Left colon (tissue), 2 donors: ENCODE data around the gene CCDC149. TPM values are rescaled to one million over a fixed set of nuclear protein-coding genes. Genes with fewer than 3 reads are reported as not detected.
A peak's percentile ranks its signal among the peaks of the same experiment; 100 is the strongest.
"Not testable (repeated sequence)": the region's sequence is repeated elsewhere in the genome, so short reads cannot be mapped to it uniquely, and the experiment has no call there.

ENCODE experiments used
- ATAC-seq: fragments of 200-7000 bp; cut with Tn5 transposase; one replicate; pipeline ENCODE4 v1.9.1; 2020; ENCODE audit warnings: mild to moderate bottlenecking, moderate library complexity
- DNase-seq, 2 donors: peaks; one replicate each; pipeline ENCODE4 v3.0.0-alpha.2; 2020
- intact Hi-C, 2 donors: fragments of 100-400 bp; cut with DNase I in 1 of 2; cut with micrococcal nuclease in 1 of 2; formaldehyde crosslinking; loops; one replicate each; pipeline versions ENCODE4 v1.11.2 to v1.14.0; 2022; cut with DNase I, micrococcal nuclease
- total RNA-seq, 2 donors: library from RNA; stranded (reverse); fragmentation: NEBNext Ultra II Directional; extraction: Animal tissue kit (Norgen Biotek cat#: 25700); gene quantifications; one replicate each; pipeline ENCODE4 v1.2.1, GENCODE V29; 2021
- donor health status: DM: no; HTN: no; CAD: no.
- donor health status: DM: yes; HTN: yes; CAD: no.

The CCDC149 gene
- total RNA-seq, 2 donors from 2014 or later = 14.2 to 15.4 TPM

DNA sequence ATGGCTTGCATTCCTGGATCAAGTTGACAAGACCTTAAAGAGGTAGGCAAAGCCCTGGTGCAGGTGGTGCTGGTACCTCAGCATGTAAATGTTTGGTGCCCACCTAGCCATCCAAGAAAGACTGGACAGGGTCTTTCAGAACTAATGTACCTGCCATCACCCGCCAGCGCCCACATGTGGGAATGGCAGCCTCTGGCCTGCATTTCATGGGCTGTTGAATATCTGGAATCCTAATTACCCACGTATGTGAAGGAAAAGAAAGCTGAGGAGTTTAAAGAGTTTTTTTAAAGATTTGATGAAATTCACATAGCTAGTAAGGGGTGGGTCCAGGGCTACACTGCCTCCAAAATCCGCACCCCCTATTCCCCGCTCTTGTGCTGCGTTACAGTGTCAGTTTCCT, 8.6 kb upstream of the CCDC149 start:
- ATAC-seq (no peak), DNase-seq (no peak)
- intact Hi-C loops = no loop called here

DNA sequence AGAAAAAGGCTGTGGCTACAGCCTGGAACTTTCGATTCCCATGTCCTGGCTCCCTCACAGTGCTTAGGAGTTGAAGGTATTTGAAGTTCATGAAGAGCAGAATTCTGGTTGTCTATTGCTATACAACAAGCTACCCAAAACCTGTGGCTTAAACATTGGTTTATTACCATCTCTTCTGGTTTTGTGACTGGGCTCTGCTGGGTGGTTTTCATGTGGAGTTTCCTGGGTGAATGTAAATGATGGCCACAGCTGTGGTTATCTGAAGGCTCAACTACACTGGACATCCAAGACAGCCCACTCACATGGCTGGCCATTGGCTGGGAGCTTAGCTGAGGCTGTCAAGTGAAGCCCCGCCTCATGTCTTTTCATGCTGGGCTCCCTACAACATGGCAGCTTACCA, 7.2 kb upstream of the CCDC149 start:
- no peak for DNase-seq
- intact Hi-C loops = no loop called here
- no peak for ATAC-seq

DNA sequence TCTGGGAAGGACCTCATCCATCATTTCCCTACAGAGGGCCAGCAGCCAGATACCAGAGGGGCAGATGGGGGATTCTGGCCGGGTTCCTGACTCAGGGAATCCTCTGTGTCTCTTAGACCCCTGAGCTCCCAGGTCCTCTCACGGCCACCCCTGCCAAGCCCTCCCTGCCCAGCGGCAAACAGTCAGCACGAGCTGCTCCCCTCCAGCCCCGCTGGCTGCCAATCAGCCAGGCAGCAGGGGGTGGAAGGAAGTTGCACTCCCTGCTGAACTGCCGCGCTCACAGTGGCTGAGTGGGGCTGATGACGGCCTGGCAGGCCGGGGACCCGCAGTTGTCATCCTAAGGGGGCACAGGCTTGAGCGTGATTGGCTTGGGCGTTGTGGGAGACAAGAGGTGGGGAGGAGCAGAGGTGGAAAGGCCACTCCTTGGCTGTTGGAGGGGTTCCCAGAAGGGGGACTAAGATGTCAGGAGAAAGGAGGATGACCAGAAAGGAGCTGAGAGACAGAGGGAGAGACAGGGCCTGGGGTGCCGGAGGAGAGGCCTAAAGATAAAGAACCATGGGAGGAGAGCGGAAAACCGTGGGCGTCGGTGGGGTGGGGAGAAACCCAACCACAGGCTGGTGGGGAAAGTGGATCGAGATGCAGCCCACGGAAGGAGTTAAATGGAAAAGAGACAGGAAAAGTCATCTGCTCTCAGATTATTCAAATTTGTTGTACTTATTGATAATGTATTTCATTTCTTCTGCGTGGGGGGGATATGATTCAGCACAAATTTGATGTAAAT, 4.4 kb upstream of the CCDC149 start:
- ATAC-seq (no peak), DNase-seq (no peak)
- intact Hi-C loops = no loop called here

DNA sequence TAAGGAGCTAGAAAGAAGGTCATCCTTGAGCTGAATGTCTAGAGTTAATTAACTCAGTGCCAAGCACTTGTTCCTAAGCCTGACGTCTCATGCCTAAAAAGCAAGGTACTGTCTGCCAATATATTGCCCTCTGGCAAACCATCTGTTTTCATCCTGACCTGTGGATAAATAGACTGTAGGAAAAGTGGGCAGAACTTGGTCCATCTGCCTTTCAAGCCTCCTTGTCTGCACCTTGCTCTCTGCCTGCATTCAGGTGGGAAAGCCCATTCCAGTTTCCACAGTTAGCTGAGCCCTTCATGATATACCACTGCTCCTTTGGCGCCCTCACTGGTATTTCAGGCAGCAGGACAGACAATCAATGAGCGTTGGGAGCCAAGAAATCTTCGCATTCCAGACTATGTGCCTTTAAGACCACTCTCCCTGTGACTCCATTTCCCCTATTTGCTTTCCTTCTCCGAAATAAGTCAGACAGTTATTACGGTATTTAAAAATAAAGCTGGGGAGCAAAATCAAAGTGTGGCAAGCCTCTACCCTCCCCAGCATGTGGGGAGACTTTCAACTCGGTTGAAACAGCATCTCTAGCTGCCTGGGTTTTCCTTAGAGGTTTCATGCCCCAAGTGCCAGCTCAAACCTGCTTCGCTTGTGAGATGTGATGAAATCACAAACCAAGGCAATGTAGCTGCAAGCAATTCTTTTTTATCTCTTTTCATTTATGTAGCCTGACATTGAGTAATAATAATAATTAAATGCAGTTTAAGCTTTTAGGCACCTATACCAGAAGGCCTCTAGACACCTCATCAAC, 2.5 kb upstream of the CCDC149 start:
- no peak for ATAC-seq
- intact Hi-C loops = no loop called here
- DNase-seq = no peak

DNA sequence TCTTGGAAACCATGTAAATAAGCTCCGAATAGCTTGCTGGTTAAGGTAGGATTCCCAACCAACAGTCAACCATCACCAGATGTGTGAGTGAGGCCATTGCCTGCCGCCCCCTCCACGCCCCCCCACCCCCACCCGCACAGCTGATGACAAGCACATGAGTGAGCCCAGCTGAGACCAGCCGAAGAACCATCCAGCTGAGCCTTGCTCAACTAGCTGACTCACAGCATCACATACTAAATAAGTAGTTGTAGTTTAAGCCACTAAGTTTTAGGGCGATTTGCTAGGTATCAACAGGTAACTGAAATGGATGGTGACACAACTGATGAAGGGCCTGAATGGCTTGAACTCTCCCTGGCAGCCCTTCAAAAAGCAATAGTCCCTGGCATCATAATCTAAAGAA, 1.6 kb upstream of the CCDC149 start:
- DNase-seq (no peak), ATAC-seq (no peak)
- intact Hi-C loops = no loop called here

DNA sequence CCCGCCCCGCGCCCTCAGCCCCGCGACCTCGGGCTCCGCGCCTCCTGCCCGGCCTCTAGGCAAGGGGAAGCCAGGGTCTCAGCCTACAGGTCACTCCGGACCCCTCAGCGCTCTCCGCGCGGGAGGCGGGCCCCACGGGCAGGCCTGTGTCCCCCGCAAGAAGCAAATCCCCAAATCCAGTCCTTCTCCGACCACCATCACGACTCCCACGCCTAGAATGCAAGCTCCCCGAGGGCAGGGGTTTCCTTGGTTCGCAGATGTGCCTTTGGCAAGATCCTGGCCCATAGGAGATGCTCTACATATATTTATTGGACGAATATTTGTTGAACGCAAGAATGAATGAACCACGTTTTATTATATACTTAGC, 260 bp upstream of the CCDC149 start:
- no peak for ATAC-seq
- intact Hi-C loops = no loop called here
- no peak for DNase-seq

DNA sequence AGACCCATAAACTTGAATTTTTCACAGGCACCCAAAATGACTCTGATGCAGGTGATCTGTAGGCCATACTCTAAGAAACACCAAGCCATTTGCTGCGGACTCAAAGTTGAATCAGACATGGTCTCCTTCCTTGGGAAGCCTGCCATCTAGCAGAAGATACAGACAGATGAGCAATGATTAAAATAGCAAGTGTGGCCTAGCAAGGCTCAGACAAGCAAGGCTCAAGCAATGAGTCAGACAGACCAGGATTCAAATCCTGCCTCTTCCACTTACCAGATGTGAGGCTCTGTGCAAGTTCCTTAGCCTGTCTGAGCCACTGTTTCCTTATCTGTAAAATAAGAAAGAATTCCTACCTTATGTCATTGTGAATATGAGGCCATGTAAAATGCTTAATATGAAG, 2.3 kb downstream of the CCDC149 start:
- intact Hi-C loops = no loop called here
- no peak for DNase-seq
- ATAC-seq = no peak

DNA sequence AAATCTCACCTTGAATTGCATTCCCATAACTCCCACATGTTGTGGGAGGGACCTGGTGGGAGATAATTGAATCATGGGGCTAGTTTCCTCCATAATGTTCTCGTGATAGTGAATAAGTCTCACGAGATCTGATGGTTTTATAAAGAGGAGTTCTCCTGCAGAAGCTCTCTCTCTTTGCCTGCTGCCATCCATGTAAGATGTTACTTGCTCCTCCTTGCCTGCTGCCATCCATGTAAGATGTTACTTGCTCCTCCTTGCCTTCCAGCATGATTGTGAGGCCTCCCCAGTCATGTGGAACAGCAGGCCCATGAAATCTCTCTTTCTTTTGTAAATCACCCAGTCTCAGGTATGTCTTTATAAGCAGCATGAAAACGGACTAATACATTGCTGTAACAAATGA, 3.2 kb downstream of the CCDC149 start:
- ATAC-seq, DNase-seq, intact Hi-C loops: not testable (repeated sequence)

DNA sequence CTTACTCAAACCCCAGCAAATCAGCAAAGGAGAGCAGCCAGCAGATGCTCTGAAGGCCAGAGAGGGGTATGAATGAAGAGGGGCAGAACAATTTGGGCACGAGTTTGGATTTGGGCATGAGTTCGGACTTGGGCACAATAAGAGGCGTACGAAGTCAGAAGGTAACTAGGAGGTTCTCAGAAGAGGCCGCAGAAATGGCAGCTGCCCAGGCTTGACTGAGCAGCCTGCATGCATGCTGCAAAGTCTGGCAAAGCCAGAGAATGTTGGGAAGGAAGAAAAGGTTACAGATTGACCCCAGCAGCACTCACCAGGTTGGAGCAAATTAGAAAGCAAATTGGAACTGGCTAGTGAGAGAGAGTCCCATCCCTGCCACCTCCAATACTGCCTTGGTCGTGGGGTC, 15.2 kb downstream of the CCDC149 start:
- DNase-seq = no peak
- intact Hi-C loops = no loop called here
- no peak for ATAC-seq

DNA sequence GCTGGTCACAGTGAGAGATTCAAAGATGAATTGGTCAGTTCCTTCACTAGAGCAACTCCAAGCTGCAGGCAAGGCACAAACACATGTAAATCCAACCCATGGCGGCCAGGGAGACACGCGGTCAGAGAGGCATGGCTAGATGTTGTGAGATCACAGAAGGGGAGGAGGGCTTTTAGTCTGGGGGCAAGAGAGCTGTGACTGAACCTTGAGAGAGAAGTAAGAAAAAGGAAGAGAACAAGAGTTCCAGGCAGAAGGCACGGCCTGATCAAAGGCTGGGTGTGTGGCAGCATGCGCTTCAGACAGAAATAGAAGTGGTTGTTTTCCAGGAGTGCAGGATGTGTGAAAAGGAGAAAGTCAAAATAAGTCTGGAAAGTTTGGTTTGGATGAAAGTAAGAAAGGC, 15.9 kb downstream of the CCDC149 start:
- ATAC-seq (no peak), DNase-seq (peak in 1 of 2 donors; percentile 7)
- intact Hi-C loops = no loop called here

DNA sequence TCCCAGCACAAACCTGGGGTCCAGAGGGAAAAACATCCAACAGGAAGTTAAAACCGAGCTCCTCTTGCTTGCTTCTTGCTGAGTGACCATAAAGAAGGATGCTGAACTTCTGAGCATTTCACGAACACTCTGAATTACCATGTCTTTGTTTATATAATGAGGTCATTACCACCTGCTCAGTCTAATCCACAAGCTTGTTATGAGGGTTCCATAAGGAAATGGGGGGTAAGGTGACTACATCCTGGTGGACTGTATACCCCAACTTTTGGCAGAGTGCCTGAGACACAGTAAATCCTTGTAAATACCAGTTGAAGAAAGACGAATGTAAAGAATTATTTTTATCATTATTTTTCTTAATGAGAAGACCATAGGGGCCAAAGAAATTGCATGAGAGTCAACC, 16.8 kb downstream of the CCDC149 start:
- ATAC-seq (peak; percentile 77), DNase-seq (no peak)
- intact Hi-C loops = no loop called here

DNA sequence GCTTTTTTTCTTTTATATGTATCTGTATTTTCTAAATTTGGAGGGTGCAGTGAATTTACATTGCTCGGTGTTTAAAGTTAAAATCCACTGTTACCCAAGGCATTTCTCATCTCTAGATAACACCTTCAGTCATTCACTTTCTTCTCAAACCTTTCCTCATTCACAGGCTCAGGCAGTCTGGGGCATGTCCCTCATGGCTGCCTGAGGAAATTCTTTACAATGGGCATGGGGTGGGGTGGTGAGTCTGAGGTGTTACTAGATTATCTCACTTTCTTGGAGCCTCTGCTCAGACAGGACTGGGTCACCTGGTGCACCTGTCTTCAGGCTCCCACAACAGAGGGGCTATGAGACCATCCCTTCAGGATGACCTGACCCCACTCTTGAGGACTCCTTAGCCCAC, 17.4 kb downstream of the CCDC149 start:
- ATAC-seq (peak; percentile 16), DNase-seq (no peak)
- intact Hi-C loops = no loop called here

DNA sequence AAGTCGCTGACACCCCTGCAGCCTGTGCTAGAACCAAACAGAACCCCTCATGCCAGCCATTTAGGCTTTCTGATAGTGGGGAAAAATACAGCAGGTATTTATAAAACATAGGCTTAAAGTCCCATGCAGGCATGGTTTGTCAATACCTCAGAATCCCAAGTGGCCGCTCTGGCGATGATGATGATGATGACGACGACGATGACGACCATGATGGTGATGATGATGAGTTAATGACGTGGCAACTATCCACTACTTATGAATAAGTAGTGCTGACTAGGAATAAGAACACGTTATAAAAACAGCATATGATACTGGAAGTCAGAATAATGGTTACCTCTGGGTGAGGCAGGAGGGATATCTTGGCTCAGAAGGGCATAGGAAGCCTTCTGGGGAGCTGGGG, 18.0 kb downstream of the CCDC149 start:
- DNase-seq = no peak
- intact Hi-C loops = no loop called here
- ATAC-seq = no peak

DNA sequence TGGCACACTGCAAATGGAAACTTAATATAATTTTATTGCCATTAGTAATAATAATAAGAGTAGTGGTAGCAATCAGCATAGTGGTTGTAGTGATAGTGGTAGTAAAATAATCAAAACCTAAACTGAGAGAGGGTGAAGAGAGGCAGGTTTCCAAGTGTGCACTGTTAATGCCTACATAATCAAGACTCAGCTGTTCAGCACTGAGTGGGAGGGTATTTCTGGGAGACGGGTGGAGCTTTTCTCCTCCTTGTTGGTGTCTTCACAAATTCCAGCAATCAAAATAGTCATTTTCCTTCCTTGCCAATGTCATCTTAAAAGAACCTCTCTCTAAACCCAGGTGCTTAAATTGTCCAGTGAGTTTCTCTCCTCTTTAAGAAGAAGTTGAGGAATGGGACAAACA, 18.6 kb downstream of the CCDC149 start:
- intact Hi-C loops = no loop called here
- no peak for ATAC-seq
- no peak for DNase-seq

DNA sequence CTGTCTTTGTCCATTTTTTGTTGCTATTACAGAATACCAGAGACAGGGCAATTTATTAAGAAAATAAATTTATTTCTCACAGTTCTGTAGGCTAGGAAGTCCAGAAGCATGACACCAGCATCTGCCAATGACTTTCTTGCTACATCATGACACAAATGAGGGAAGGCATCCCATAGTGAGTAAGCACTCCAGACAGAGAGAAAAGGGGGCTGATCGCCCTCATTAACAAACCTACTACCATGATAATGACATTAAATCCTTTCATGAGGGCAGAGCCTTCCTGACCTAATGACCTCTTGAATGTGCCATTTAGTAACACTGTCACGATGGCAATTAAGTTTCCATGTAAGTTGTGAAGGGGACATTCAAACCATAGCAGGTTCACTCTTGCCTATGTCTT, 20.1 kb downstream of the CCDC149 start:
- intact Hi-C loops = no loop called here
- no peak for DNase-seq
- ATAC-seq = no peak

DNA sequence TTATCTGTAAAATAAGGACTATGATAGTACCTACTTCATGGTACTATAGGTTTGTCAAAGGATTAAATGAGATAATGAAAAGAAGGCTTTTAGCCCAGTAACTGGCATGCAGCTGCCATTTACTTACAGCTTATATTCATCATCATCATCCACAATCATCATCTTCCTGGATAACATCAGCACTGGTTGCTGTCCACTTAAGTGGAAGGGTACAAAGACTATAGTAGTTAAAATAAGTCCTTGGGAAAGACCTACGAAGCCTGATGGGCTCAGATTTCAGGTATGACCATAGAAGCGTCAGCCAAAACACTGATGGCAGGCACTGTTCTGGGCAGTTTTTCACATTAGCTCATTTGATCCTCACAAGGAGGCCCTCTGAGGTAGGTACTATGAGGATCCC, 20.6 kb downstream of the CCDC149 start:
- intact Hi-C loops = no loop called here
- ATAC-seq (no peak), DNase-seq (no peak)

DNA sequence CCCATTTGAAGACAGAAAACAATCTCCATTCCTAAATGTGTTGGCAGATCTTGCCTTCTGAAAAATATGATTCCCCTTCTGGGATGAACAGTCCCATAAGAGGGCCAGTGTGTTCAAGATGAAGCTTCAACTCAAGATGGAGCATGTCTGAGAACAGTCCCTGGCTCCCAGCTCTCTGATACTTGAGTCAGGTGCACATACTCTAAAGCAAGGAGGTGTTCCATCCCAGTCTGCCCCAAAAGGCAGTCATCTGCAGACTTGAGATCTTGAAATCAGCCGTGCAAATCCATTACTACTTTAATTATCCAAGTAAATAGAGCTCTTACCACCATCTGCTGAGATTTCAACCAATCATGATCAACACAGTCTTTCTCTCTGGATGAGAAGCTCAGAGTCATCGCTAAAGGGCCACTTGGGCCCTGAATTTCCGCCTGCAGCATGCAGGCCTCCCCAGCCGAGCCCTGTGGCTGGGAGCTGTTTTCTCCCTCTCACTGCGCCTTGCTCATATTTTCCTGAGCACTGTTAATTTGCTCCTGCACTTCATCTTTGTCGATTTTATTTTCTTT, 22.2 kb downstream of the CCDC149 start:
- ATAC-seq (no peak), DNase-seq (no peak)
- intact Hi-C loops = no loop called here

DNA sequence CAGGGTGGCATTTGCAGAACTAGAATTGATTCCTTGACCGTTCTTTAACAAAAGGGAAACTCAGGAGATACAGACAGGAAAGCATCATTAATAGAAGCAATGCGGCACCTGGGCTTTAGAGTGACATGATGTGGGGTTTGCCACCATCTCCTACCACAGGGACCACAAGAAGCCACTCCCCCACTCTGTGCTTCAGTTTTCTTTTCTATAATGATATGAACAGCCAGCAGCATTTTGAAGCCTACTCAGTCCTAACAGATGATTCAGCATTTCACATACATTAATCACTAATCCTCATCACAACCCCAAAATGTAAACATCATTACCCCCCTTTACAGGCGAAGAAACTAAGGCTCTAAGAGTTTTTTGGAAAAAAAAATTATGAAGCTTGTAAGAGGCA, 22.9 kb downstream of the CCDC149 start:
- intact Hi-C loops = no loop called here
- no peak for DNase-seq
- no peak for ATAC-seq

DNA sequence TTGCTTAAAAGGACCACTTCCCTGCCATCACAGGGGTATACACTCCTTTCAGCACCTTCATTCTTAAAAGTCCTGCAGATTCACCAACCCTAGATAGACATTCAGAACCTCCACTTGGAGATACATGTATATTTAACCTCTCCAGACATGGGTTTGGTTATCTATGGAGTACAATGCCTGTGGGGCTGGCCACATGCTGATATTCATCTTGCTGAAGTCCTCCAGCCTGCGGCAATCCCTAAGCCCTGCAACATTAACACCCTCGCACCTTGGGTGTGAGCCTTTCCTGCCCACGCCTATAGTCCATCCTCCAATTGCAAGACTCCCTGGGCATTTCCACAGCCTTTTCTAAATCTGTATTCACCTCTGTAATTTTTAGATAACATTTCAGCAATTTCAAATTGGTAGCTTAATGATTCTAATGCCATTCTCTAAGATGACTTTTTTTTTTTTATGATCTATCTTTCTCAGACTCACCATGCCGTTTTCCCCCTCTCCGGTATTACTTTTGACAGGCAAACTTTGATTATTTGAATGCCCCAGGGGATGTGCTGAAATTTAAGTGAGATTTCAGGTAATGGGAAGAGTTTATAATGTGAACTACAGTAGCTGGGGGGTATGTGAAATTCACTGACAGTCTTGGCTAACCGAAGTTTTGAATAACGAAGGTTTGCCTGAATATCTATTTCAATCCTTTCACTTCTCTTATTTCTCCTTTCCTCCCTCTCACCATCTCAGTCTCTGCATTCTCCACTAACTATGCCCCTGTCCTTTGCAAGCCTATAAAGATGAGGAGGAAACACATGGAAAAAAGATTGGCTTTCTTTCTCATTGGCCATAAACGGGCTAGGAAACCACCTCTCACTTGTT, 24.1 kb downstream of the CCDC149 start:
- ATAC-seq = no peak
- DNase-seq = no peak
- intact Hi-C loops = no loop called here
